Fibroblast of lung (primary cell): ENCODE results near the gene POP5. TPM values are rescaled to one million over a fixed set of nuclear protein-coding genes. Genes with fewer than 3 reads are reported as not detected.
A peak's percentile ranks its signal among the peaks of the same experiment; 100 is the strongest.

Source experiments
- DNase-seq, 2 donors: peaks; one replicate each; pipeline versions ENCODE4 v3.0.0 to v3.0.0-alpha.2; 2010; ENCODE audit warnings: low read depth in 2 of 2
- H2AFZ ChIP-seq: 2 replicates; pipeline ENCODE4 v1.5.1; 2012; ENCODE audit warnings: low read length, control low read depth, inconsistent platforms
- H3K27ac ChIP-seq: 2 replicates; pipeline ENCODE4 v1.5.1; 2011; ENCODE audit warnings: low read length, control low read depth; ENCODE audit not compliant: insufficient read depth
- H3K27me3 ChIP-seq: 2 replicates; pipeline ENCODE4 v1.5.1; 2011; ENCODE audit warnings: mild to moderate bottlenecking, low read length; ENCODE audit not compliant: control insufficient read depth, insufficient read depth
- H3K36me3 ChIP-seq: 2 replicates; pipeline ENCODE4 v1.5.1; 2011; ENCODE audit warnings: low read length; ENCODE audit not compliant: control insufficient read depth, insufficient read depth
- H3K4me1 ChIP-seq: 2 replicates; pipeline ENCODE4 v1.5.1; 2011; ENCODE audit warnings: low read length; ENCODE audit not compliant: control insufficient read depth, insufficient read depth; ENCODE audit errors: extremely low read depth
- H3K4me2 ChIP-seq: 2 replicates; pipeline ENCODE4 v1.5.1; 2011; ENCODE audit warnings: low read length, control low read depth; ENCODE audit not compliant: insufficient read depth; ENCODE audit errors: extremely low read depth
- H3K4me3 ChIP-seq, 4 experiments: fragments of 200-600 bp in 1 of 4; sonication (generic) in 1 of 4; replicated peaks in 1 of 4; 2 replicates each; pipeline ENCODE4 v1.5.1; 2011 to 2016; ENCODE audit warnings: low read length in 4 of 4, low read depth in 3 of 4, mild to moderate bottlenecking in 3 of 4, control low read depth in 2 of 4, inconsistent platforms in 1 of 4, mixed read lengths in 1 of 4; ENCODE audit not compliant: insufficient read depth in 1 of 4; ENCODE audit errors: control extremely low read depth in 1 of 4
- H3K79me2 ChIP-seq: 2 replicates; pipeline ENCODE4 v1.5.1; 2012; ENCODE audit warnings: mild to moderate bottlenecking, low read length, inconsistent platforms; ENCODE audit not compliant: control insufficient read depth, insufficient read depth
- H3K9ac ChIP-seq: 2 replicates; pipeline ENCODE4 v1.5.1; 2011; ENCODE audit warnings: mild to moderate bottlenecking, low read length, control low read depth; ENCODE audit not compliant: insufficient read depth
- H3K9me3 ChIP-seq: 2 replicates; pipeline ENCODE4 v1.5.1; 2012; ENCODE audit warnings: low read depth, low read length; ENCODE audit not compliant: control insufficient read depth, insufficient read depth
- H4K20me1 ChIP-seq: 2 replicates; pipeline ENCODE4 v1.5.1; 2011; ENCODE audit warnings: low read length; ENCODE audit not compliant: control insufficient read depth, insufficient read depth; ENCODE audit errors: extremely low read depth
- CTCF ChIP-seq, 2 donors: IDR thresholded peaks in 1 of 2; conservative IDR thresholded peaks in 1 of 2; 1 replicate in 1 of 2; 2 replicates in 1 of 2; pipeline ENCODE4 v1.5.1; 2011 to 2012; ENCODE audit warnings: low read length in 2 of 2, control low read depth in 1 of 2, inconsistent platforms in 1 of 2, low read depth in 1 of 2, mild to moderate bottlenecking in 1 of 2
- EZH2 ChIP-seq: IDR thresholded peaks from 2 replicates; pipeline ENCODE4 v1.5.1; 2012; ENCODE audit warnings: low read length, control low read depth, mild to moderate bottlenecking; ENCODE audit errors: missing control alignments
- polyA plus RNA-seq, 2 donors: library from polyadenylated mRNA; depleted of rRNA in 1 of 2; stranded (reverse) in 1 of 2; unstranded in 1 of 2; fragments of >200 nt; gene quantifications; 2 replicates each; pipeline ENCODE4 v1.2.1, GENCODE V29; 2011 to 2012; ENCODE audit warnings: missing spikeins in 1 of 2
- total RNA-seq: library from RNA; depleted of rRNA; stranded (reverse); fragments of >200 nt; gene quantifications from 2 replicates; pipeline ENCODE4 v1.2.1, GENCODE V29; 2014

Gene POP5
- total and polyA plus RNA-seq, 2 donors (not counting 1 experiment from before 2014, with no cell fraction given): 28.6 to 50.3 TPM

DNA sequence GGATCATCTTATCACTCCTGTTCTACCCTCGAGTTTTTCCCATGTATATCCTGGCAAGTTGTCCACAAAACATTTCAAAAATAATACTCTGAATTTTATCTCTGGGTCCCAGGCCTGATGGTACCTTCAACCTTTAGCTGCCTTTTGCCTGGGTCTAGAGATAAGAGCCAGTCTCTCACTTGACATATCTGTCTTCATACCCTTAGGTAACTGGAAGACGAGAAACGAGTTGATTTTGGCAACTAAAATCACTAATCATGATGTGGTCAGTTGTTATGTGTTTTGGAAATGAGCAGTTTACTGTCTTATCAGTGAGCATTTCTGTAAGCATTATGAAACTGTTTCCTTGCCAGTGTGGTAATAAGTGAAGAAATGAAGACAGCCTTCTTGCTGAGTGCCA is 40.8 kb downstream of the POP5 start:
- Histone ChIP-seq H2AFZ (no peak overlapping the region), H3K27me3 (no peaks in the 10 kb centered on the region), H4K20me1 (peaks cover 16% of the 10 kb centered on the region), H3K79me2 (peaks cover 88% of the 10 kb centered on the region), H3K9me3 (no peaks in the 10 kb centered on the region), H3K36me3 (no peaks in the 10 kb centered on the region), H3K4me2 (no peak overlapping the region), H3K4me3 (no peak overlapping the region), H3K9ac (no peak overlapping the region), H3K27ac (peak overlapping the region; percentile 16), H3K4me1 (peaks cover 14% of the 10 kb centered on the region)
- TF ChIP-seq EZH2 (no peak), CTCF (conservative IDR thresholded peaks at IDR 0.05 in 1 of 2, IDR thresholded peaks at IDR 0.05 in 1 of 2; ENCODE audit: low read depth in 1 of 2, low read length in 2 of 2) (no peak)
- DNase-seq: peak in 1 of 2 donors; percentile 74

- H3K4me2 ChIP-seq: peak overlapping the region; percentile 56
- no peaks in the 10 kb centered on the region for H3K27me3 ChIP-seq
- H3K36me3 ChIP-seq: no peaks in the 10 kb centered on the region
- DNase-seq: peak; percentile 51 to 56
- peaks cover 92% of the 10 kb centered on the region for H3K79me2 ChIP-seq
- peaks cover 16% of the 10 kb centered on the region for H4K20me1 ChIP-seq
- peak overlapping the region in 2 of 4 experiments; percentile 20 to 91 for H3K4me3 ChIP-seq
- no peak overlapping the region for H3K9ac ChIP-seq
- peak overlapping the region; percentile 14 for H3K27ac ChIP-seq
- H3K9me3 ChIP-seq: no peaks in the 10 kb centered on the region
- peaks cover 14% of the 10 kb centered on the region for H3K4me1 ChIP-seq
- no peak overlapping the region for H2AFZ ChIP-seq
- TF ChIP-seq EZH2 (no peak), CTCF (conservative IDR thresholded peaks at IDR 0.05 in 1 of 2, IDR thresholded peaks at IDR 0.05 in 1 of 2; ENCODE audit: low read depth in 1 of 2, low read length in 2 of 2) (no peak)
Observed at GRCh38 chr12:120539303-120539702, 41.9 kb downstream of the POP5 start.

DNA sequence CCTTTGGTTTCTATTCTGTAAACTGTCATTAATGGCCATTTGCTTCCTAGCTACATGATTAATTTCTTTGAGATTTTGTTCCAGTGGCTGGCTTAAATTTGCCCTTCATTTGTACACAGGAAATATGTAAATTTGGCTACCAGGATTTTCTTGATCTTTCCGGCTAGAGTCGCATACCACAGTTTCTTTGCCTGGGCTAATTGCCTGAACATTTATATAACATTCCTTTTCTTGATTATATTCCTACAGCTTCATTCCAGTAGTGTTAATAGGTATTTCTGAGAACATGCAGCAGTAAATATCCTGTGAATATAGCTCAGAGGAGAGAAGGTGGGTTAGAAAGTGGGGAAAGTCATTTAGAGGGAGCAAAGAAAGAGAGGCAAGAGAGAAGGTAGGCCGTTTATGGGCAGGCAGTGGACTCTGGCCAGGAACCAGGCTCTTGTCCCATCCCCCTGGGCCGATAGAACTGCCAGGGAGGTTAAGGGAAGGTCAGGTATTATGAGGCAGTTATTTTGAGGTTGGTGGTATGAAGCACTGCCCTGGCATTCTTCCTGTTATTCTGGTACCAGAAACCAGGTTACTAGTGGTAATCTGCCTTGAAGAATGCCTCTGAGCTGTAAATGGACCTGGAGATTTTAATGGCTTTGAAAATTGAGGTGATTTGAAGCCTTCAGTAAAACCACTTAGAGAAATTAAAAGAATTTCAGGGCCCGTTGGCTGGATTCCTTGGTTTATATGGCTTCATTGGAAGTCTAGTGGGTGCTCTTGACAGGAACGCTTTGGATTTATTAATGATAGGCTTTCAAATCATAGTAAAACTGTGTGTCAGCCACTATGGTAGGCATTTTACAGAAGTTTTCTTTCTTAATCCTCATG is 42.7 kb downstream of the POP5 start:
- H3K9ac ChIP-seq: no peak overlapping the region
- H3K27ac ChIP-seq: no peak overlapping the region
- DNase-seq: peak; percentile 47 to 84
- peak overlapping the region; percentile 97 for H3K4me2 ChIP-seq
- peaks cover 16% of the 10 kb centered on the region for H4K20me1 ChIP-seq
- H3K27me3 ChIP-seq: no peaks in the 10 kb centered on the region
- no peak overlapping the region for H2AFZ ChIP-seq
- H3K79me2 ChIP-seq: peaks cover 87% of the 10 kb centered on the region
- H3K36me3 ChIP-seq: no peaks in the 10 kb centered on the region
- H3K4me3 ChIP-seq: peak overlapping the region in 3 of 4 experiments; percentile 41 to 91 (median 50)
- TF ChIP-seq CTCF (conservative IDR thresholded peaks at IDR 0.05 in 1 of 2, IDR thresholded peaks at IDR 0.05 in 1 of 2; ENCODE audit: low read depth in 1 of 2, low read length in 2 of 2) (no peak), EZH2 (no peak)
- H3K9me3 ChIP-seq: no peaks in the 10 kb centered on the region
- H3K4me1 ChIP-seq: peaks cover 14% of the 10 kb centered on the region
